GM10266 (cell line): ENCODE results near the gene PHACTR1.

Experiments
- DNase-seq: peaks from one replicate; pipeline ENCODE4 v3.0.0; 2012; ENCODE audit errors: extremely low spot score
- CTCF ChIP-seq: IDR thresholded peaks from 2 replicates; pipeline ENCODE4 v1.5.1; 2012; ENCODE audit warnings: mild to moderate bottlenecking, low read depth; ENCODE audit not compliant: control insufficient read depth, insufficient read depth; ENCODE audit errors: missing control alignments

The PHACTR1 gene

GRCh38 chr6:12716298-12716916, at the start of gene PHACTR1:
Gene PHACTR1, plus strand, starts transcription at chr6:12716767.
- no peak for DNase-seq
- TF ChIP-seq CTCF: no peak

- no peak for DNase-seq
- no peak for TF ChIP-seq CTCF
Observed at GRCh38 chr6:12666886-12667285, 49.7 kb upstream of the PHACTR1 start.

- no peak for DNase-seq
- no peak for TF ChIP-seq CTCF
Observed at GRCh38 chr6:12675931-12676330, 40.6 kb upstream of the PHACTR1 start.

GRCh38 chr6:12679341-12679740, 37.2 kb upstream of the PHACTR1 start:
- no peak for TF ChIP-seq CTCF
- no peak for DNase-seq

GRCh38 chr6:12693122-12693521, 23.4 kb upstream of the PHACTR1 start:
- DNase-seq: no peak
- TF ChIP-seq CTCF: no peak

- no peak for DNase-seq
- TF ChIP-seq CTCF: no peak
Observed at GRCh38 chr6:12698298-12698697, 18.3 kb upstream of the PHACTR1 start.

GRCh38 chr6:12704946-12705345, 11.6 kb upstream of the PHACTR1 start:
- no peak for DNase-seq
- TF ChIP-seq CTCF: no peak
